NK-92 (cell line): ENCODE data around the gene SPOCK2.
"Not testable (repeated sequence)": the region's sequence is repeated elsewhere in the genome, so short reads cannot be mapped to it uniquely, and the experiment has no call there.

Experiments used
- DNase-seq: peaks from one replicate; lab custom pipeline; 2025; ENCODE audit not compliant: unreplicated experiment; lab: John Stamatoyannopoulos, UW

Gene SPOCK2

GRCh38 chr10:72032409-72033162 lies 55.8 kb downstream of the SPOCK2 start:
- DNase-seq, result not testable (repeated sequence)

DNA sequence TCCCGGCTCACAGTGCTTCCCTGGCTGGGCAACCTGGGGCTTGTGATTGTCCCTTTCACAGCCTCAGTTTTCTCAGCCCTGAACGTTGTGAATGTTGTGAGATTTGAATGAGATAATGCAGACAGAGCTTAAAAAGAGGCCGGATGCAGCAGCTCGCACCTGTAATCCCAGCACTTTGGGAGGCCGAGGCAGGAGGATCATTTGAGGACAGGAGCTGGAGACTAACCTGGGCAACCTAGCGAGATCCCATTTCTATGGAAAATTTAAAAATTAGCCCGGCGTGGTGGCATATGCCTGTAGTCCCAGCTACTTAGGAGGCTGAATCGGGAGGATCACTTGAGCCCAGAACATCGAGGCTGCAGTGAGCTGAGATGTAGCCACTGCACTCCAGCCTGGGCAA lies 56.6 kb downstream of the SPOCK2 start:
- DNase-seq, result no peak

DNA sequence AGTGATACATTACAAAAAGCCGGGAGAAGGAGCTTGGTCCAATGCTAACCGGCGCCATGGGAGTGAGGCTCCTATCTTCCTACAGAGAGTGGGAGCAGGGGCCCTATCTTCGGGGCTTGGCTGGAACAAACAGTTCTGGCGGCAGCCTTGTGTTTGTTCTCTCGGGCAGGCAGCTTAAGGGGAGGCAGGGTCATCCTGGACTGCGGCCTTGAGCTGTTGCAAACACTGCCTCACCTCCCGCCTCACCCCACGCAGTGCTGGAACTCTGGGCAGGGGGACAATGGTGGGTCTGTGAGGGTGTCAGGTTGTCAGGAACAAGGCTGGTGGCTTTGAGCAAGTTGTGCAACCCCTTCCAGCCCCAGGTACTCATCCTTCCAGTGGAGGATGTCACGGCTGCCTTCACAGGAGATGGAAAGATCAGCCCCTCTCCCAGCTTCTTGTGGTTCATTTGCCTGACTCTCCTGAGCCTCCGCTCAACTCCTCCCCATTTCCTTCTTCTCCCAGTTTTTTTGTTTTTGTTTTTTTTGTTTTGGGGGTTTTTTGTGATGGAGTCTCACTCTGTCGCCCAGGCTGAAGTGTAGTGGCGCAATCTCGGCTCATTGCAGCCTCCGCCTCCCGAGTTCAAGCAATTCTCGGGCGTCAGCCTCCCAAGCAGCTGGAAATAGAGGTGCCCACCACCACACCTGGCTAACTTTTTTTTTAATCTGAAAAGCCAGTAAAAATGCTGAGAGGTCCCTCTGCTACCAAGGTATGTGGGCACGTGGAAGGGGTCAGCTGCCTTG lies 57.4 kb downstream of the SPOCK2 start:
- DNase-seq, result no peak

DNA sequence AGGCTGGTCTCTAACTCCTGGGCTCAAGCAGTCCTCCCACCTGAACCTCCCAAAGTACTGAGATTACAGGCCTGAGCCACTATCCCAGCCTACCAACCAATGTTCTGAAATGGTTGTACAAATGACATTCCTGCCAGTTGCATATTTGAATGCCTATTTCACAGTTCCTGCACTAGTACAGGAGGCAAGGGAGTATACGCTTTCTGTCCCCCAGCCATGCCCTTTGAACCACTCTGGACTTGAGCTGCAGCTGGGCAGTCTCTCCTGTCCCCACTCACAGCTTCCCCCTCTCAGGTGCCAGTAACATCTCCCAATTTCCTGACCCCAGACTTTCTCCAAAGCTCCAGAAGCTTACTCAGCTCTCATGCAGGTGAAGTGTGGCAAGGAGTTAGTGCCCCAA lies 58.9 kb downstream of the SPOCK2 start:
- DNase-seq, result no peak

DNA sequence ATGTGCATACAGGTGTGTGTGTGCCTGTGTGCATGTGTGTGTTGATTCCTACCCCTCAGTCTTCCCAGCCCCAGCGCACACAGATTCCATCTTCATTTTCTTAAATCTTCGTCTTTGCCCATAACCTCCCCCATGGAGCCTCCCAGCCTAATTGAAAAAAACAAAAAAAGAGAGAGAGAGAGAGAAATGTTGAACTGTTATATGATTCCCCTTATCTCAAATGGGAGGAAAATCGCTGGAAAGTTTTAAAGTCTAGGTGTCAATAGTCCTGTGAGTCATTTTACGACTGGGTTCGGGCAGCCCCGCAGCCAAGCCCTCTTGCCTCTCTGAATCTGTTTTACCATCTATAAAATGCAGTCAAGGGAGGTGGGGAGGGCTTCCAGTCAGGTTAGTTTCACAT lies 60.9 kb downstream of the SPOCK2 start:
- no peak for DNase-seq

DNA sequence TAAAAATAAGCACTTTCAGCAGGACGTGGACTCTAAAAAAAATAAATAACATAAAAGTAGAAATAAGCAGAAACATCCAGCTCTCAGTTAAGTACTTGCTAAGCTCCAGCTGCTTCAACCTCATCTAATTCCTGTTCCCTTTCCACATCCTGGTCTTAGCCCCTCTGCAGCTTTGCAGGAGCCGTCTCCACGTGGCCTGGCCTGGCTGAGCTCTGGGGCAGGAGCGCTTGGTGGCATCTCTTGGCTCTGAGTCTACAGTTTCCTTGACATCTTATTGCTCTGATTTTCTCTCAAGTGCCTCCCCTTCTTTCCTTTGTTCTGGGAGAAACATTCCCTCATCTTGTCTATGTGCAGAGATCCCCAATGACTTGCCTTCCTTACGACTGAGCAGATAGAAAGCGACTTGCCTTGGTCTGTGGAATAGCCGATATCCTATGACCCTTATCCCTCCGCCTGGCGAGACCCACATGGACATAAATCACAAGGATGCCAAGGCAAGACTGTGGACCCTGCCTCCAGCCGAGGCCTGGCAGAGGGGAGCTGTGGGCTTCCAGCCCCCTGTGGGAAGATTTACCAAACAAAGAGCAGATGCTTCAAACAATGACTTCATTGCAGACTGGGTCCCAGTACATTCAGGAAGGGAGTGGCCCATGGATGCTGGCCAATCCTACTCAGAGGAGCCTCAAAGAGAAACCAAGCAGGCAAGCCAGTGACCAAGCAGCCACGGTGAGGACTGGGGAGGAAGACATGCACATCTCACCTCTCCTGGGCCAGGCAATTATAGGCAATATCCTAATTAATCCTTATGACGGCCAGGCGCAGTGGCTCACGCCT lies 61.9 kb downstream of the SPOCK2 start:
- DNase-seq, result no peak

DNA sequence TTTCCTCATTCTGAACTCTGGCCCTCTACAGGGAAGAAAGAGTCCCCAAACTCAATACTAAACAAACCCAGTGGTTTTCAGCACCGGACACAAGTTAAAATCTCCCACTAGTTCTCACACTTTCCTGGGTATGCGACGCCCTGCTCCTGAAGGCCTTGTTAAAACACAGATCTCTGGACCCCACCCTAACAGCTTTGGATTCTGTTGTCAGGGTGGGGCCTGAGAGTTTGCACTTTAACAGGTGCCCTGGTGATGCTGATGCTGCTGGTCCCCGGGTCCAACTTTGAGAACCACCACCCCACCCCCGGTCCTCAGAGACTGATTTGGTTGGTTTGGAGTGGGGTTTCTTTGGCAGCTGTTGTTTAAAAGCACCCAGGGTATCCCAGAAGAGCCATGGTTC lies 62.5 kb downstream of the SPOCK2 start:
- no peak for DNase-seq

DNA sequence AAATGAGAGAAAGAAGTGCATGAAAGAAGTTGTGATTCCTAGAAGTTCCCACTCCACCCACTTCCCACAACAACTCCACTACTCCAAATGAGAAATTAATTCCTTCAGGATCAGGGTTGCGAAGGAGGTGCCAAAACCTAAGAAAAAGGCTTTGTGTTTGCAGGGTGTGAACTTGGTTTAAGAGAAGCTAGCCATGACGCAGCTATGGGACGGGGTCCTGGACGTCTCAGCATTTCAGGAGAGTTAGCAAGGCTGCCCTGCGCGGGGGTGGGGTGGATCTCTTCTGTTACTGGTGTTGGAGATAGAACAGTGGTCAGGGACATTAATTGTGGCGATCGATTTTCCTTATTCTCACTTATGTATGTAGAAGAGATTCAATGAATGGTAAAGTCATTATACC lies 63.0 kb downstream of the SPOCK2 start:
- DNase-seq, result no peak

DNA sequence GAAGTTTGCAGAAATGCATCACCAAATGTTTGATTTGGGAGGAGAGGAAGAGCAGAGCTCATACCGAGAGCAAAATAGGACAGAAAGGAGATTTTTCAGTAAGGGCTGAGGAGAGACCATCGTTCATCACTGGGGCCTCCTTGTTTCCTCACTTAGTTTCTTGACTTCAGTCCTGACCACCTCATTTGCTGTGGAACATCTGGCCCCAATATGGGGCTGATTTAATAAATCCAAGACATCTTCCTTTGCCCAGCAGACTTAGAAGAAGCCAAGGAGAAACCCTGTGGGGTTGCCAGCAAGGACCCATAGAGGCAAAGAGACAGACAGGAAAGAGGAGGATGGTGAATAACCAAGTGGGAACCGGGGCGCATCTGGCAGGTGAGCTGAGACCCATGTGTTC lies 63.8 kb downstream of the SPOCK2 start:
- DNase-seq, result no peak

DNA sequence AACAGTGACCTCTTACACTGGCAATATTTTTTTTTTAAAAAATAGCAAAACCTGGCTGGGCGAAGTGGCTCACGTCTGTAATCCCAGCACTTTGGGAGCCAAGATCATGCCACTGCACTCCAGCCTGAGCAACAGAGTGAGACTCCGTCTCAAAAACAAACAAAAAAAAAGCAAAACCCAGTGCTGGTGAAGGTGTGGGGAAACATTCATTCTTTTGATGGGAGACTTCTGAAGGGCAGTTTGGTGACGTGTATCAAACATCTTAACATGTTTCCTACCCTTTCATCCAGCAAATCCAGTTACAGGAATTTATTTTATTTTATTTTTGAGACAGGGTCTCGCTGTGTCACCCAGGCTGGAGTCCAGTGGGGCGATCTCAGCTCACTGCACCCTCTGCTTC lies 66.1 kb downstream of the SPOCK2 start:
- no peak for DNase-seq

GRCh38 chr10:72020914-72021809 lies 67.2 kb downstream of the SPOCK2 start:
- no peak for DNase-seq

- no peak for DNase-seq
Measured at GRCh38 chr10:72019085-72019876, 69.1 kb downstream of the SPOCK2 start.

GRCh38 chr10:72016608-72017300 lies 71.6 kb downstream of the SPOCK2 start:
- no peak for DNase-seq

- no peak for DNase-seq
Measured at GRCh38 chr10:72015841-72016240, 72.5 kb downstream of the SPOCK2 start.

GRCh38 chr10:72014785-72015480 lies 73.4 kb downstream of the SPOCK2 start:
- DNase-seq, result no peak

- no peak for DNase-seq
Measured at GRCh38 chr10:72014197-72014596, 74.2 kb downstream of the SPOCK2 start.

DNA sequence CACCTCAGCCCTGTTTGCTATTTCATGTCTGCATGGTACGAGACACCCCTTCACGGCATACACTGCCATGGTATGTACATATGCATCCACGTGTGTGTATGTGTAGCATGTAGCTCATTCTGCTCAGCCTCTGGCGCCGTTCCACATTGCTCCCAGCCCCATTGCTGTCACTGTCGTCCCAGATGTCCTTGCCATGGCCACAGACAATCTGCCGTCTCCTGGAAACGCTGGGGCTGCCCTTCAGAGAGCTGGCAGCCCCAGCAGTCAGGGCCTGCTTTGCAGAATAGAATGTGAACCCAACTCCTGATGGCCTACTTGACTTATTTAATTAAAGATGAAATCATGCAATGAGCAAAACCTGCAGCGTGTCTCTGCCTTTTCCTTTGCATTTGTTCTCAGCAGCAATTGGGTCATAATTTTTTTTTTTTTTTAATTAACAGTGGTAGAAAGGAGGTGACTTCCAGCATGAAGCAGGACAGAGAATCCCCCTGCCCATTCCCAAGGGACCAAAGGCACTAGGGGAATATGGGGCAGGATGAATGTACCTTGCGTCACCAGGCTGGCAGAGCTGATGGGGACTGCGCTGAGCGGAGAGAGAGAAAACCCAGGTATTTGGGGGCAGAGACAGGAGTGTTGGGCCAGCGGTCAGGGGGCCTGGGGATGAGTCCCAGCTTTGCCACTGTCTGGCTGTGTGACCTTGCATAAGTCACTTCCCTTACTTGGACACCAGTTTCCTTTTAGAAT lies 75.0 kb downstream of the SPOCK2 start:
- no peak for DNase-seq

- DNase-seq, result no peak
Measured at GRCh38 chr10:72012796-72013195, 75.6 kb downstream of the SPOCK2 start.
